C4-2B (cell line): ENCODE measurements around the gene SMPD3.
A peak's percentile ranks its signal among the peaks of the same experiment; 100 is the strongest.

Source experiments
- H3K27ac ChIP-seq: fragments of 450-650 bp; 2 replicates; pipeline ENCODE4 v1.5.1; 2017
- CTCF ChIP-seq: fragments of 450-650 bp; conservative IDR thresholded peaks from 2 replicates; pipeline ENCODE4 v1.5.1; 2017; ENCODE audit warnings: mild to moderate bottlenecking
- ZFX ChIP-seq: fragments of 450-650 bp; IDR thresholded peaks from 2 replicates; pipeline ENCODE4 v1.6.1; 2017

Gene SMPD3

GRCh38 chr16:68422396-68422960 lies 25.8 kb downstream of the SMPD3 start:
- TF ChIP-seq ZFX (no peak), CTCF (no peak)

GRCh38 chr16:68421076-68421475 lies 27.2 kb downstream of the SMPD3 start:
- TF ChIP-seq CTCF, result no peak
- no peak for TF ChIP-seq ZFX
- H3K27ac ChIP-seq, result no peak overlapping the region

More at GRCh38 chr16:68422396-68422960, 25.8 kb downstream of the SMPD3 start:
- H3K27ac ChIP-seq, result no peak overlapping the region

GRCh38 chr16:68420366-68420942 lies 27.9 kb downstream of the SMPD3 start:
- TF ChIP-seq CTCF (no peak), ZFX (no peak)
- no peak overlapping the region for H3K27ac ChIP-seq

GRCh38 chr16:68417711-68418301 lies 30.5 kb downstream of the SMPD3 start:
- TF ChIP-seq CTCF, result no peak
- no peak for TF ChIP-seq ZFX
- H3K27ac ChIP-seq, result peak overlapping the region; percentile 99

- H3K27ac ChIP-seq, result peak overlapping the region; percentile 99
- TF ChIP-seq ZFX, result no peak
- no peak for TF ChIP-seq CTCF
These were observed 32.0 kb downstream of the SMPD3 start for GRCh38 chr16:68416057-68417046.

GRCh38 chr16:68414581-68414980 lies 33.7 kb downstream of the SMPD3 start:
- peak overlapping the region; percentile 63 for H3K27ac ChIP-seq
- TF ChIP-seq ZFX, result no peak
- TF ChIP-seq CTCF, result no peak

GRCh38 chr16:68412061-68412460 lies 36.2 kb downstream of the SMPD3 start:
- H3K27ac ChIP-seq, result no peak overlapping the region
- TF ChIP-seq ZFX (no peak), CTCF (no peak)
